VCaP (cell line): ENCODE data around the gene WDR33.

ENCODE experiments used
- H3K27ac ChIP-seq: fragments of 450-650 bp; 2 replicates; pipeline ENCODE4 v1.5.1; 2017
- TF ChIP-seq, protein P1 (sequence below): fragments of 450-650 bp; conservative IDR thresholded peaks from 2 replicates; pipeline ENCODE4 v1.5.1; 2017; ENCODE audit warnings: mild to moderate bottlenecking, moderate library complexity

Gene WDR33

GRCh38 chr2:127656569-127657231 is 154.3 kb downstream of the WDR33 start:
- TF ChIP-seq, protein P1, sequence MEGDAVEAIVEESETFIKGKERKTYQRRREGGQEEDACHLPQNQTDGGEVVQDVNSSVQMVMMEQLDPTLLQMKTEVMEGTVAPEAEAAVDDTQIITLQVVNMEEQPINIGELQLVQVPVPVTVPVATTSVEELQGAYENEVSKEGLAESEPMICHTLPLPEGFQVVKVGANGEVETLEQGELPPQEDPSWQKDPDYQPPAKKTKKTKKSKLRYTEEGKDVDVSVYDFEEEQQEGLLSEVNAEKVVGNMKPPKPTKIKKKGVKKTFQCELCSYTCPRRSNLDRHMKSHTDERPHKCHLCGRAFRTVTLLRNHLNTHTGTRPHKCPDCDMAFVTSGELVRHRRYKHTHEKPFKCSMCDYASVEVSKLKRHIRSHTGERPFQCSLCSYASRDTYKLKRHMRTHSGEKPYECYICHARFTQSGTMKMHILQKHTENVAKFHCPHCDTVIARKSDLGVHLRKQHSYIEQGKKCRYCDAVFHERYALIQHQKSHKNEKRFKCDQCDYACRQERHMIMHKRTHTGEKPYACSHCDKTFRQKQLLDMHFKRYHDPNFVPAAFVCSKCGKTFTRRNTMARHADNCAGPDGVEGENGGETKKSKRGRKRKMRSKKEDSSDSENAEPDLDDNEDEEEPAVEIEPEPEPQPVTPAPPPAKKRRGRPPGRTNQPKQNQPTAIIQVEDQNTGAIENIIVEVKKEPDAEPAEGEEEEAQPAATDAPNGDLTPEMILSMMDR, result no peak

GRCh38 chr2:127655209-127656073 is 155.5 kb downstream of the WDR33 start:
- H3K27ac ChIP-seq, result no peak overlapping the region
- TF ChIP-seq, protein P1, result no peak

More at GRCh38 chr2:127656569-127657231, 154.3 kb downstream of the WDR33 start:
- H3K27ac ChIP-seq, result no peak overlapping the region

DNA sequence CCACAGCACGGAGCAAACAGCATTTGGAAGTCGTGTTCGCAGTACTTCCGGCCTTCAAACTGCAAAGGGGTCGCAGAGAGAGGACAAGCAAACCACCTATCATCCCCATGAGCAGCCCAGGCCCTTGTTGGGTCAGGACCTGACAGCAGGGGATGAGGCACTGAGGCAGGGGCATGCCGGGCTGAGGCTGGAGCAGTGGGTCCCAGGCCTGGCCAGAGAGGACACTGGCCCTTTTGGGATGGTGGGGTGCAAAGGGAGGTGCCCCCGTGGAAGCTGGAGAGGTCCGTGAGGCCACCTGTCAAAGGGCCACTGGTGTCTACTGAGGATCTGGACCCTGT is 156.2 kb downstream of the WDR33 start:
- H3K27ac ChIP-seq, result no peak overlapping the region

DNA sequence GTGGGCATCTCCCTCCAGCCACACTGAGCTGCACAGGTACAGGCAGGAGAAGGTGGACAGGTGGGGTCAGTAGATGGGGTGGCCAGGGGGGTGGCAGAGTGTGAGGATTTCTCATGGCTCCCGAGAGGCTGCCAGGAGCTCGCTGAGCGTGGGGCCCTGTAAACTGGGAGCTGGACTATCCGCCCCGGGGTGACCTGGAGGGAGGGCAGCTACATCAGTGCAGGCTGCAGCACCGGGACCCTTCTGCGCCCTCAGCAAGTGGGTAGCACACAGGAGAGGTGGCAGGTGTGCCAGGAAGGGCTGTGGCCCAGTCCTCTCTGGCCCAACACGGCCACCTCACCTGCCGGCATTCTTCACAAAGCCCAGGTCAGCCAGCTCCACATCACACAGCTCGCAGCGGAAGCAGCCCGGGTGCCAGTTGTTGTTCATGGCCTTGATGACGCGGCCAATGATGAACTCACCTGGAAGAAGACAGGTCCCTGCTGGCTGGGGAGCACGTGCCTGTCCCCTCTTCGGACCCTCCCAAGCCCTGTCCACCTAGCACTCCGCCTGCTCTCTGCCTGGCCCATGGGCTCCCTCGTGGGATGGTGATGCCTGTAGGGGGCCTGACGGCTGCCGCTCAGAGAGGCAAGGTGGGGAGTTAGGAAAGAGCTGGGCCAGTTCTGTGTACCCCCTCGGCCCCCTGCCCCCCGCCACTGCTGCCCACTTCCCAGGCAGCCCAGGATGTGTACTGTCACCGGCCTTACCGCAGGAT is 156.7 kb downstream of the WDR33 start:
- no peak overlapping the region for H3K27ac ChIP-seq
- TF ChIP-seq, protein P1, result no peak

More for the DNA sequence above, 156.2 kb downstream of the WDR33 start:
- TF ChIP-seq, protein P1, result no peak

DNA sequence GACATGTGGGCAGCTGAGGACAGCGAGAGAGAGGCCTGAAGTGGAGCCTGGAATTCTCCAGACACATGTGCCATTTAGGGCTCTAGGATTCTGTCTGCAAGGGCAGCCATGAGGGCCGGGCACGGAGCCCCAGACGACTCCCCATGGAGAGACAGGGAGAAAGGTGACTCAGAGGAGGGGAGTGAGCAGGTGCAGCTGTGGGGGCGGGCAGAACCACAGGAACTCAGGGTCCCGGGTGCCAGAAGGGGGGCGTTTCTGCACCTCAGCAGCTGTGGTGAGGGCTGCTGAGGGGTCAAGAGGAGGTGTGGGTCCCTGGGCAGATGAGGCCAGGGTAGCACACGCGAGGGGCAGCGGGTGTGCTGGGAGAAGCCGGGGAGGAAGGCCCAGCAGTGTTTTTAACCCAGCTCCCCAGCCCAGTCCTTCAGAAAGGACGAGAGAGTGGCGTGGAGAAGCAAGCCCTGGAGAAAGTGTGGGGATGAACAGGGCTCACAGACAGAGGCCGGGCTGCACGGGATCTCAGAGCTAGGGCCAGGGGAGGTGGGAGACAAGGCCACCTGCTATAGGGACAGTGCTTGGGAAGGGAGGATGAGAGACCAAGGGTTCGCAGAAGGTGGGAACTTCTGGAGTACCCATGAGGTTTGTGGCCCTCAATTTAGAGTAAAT is 157.4 kb downstream of the WDR33 start:
- TF ChIP-seq, protein P1, result no peak
- H3K27ac ChIP-seq, result no peak overlapping the region

DNA sequence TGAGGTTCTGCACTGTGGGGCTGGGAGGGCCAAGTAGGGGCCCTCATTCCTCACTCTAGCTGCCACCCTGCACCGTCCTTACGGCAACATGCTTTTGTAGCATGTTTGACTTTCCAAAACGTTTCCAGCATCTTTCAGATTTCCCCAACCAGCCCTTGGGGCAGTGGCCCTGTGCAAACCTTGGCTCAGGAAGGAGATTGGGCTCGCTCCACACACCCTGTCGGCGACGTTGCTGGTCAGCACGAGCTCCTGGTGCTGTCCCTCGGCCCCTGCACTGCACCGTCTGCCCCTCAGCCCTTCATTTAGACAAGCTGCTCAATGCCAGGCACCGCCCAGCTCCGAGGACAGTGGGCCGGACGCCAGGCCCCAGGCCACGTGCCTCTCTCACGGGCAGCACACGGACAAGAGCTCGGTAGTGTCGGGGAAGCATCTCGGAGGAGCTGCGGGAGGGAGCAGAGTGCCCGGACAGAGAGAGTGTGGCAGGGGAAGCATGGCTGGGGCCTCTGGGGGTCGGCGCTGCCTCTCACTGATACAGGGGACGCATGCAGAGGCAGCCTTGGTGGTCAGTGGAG is 158.1 kb downstream of the WDR33 start:
- H3K27ac ChIP-seq, result no peak overlapping the region
- TF ChIP-seq, protein P1, result no peak
